CD8-positive, alpha-beta memory T cell (primary cell): ENCODE results near the gene JAKMIP2. TPM values are rescaled to one million over a fixed set of nuclear protein-coding genes. Genes with fewer than 3 reads are reported as not detected.

ENCODE experiments used
- CTCF ChIA-PET: fragments of 350-600 bp; sonication (Branson Sonifier 250); formaldehyde crosslinking; loops from one replicate; lab custom pipeline; 2021; ENCODE audit warnings: antibody characterized with exemption; lab: Charles Lee
- POLR2A ChIA-PET: fragments of 350-600 bp; sonication (Branson Sonifier 250); formaldehyde crosslinking; loops from one replicate; lab custom pipeline; 2021; ENCODE audit warnings: antibody characterized with exemption; lab: Charles Lee
- DNase-seq, 5 donors: peaks; one replicate each; pipeline versions ENCODE4 v3.0.0 to v3.0.0-alpha.2; 2020 to 2022; ENCODE audit warnings: mixed read lengths in 1 of 5
- H3K27ac ChIP-seq: one replicate; pipeline ENCODE4 v1.7.0; 2013; ENCODE audit warnings: low read depth, mild to moderate bottlenecking, low read length, moderate library complexity
- H3K27me3 ChIP-seq: 2 replicates; pipeline ENCODE4 v1.7.0; 2013; ENCODE audit warnings: low read length, mild to moderate bottlenecking; ENCODE audit not compliant: insufficient read depth, poor library complexity, severe bottlenecking
- H3K36me3 ChIP-seq: 2 replicates; pipeline ENCODE4 v1.7.0; 2013; ENCODE audit warnings: mild to moderate bottlenecking, low read length, moderate library complexity; ENCODE audit not compliant: insufficient read depth
- H3K4me1 ChIP-seq: 2 replicates; pipeline ENCODE4 v1.7.0; 2013; ENCODE audit warnings: mild to moderate bottlenecking, low read length, moderate library complexity; ENCODE audit not compliant: insufficient read depth
- H3K4me3 ChIP-seq: 2 replicates; pipeline ENCODE4 v1.7.0; 2013; ENCODE audit warnings: mild to moderate bottlenecking, low read length
- H3K9me3 ChIP-seq: 2 replicates; pipeline ENCODE4 v1.7.0; 2013; ENCODE audit warnings: mild to moderate bottlenecking, low read length
- H3K27ac Mint-ChIP-seq, 8 donors: one replicate each; pipeline ENCODE4 v1.8.0; 2020 to 2021; ENCODE audit warnings: mixed read lengths in 8 of 8, mild to moderate bottlenecking in 6 of 8, inconsistent platforms in 3 of 8, moderate library complexity in 3 of 8
- H3K27me3 Mint-ChIP-seq, 2 donors: one replicate each; pipeline ENCODE4 v1.8.0; 2020 to 2021; ENCODE audit warnings: mixed read lengths in 2 of 2, mild to moderate bottlenecking in 1 of 2, moderate library complexity in 1 of 2
- H3K36me3 Mint-ChIP-seq, 3 donors: one replicate each; pipeline ENCODE4 v1.8.0; 2020 to 2021; ENCODE audit warnings: mixed read lengths in 3 of 3, inconsistent platforms in 1 of 3, mild to moderate bottlenecking in 1 of 3
- H3K4me1 Mint-ChIP-seq, 3 donors: one replicate each; pipeline ENCODE4 v1.8.0; 2020 to 2021; ENCODE audit warnings: mixed read lengths in 3 of 3, inconsistent platforms in 1 of 3, mild to moderate bottlenecking in 1 of 3
- H3K4me3 Mint-ChIP-seq, 7 donors: one replicate each; pipeline ENCODE4 v1.8.0; 2020 to 2021; ENCODE audit warnings: mixed read lengths in 7 of 7, mild to moderate bottlenecking in 6 of 7, moderate library complexity in 4 of 7, inconsistent platforms in 2 of 7
- H3K9me3 Mint-ChIP-seq, 5 donors: one replicate each; pipeline ENCODE4 v1.8.0; 2020 to 2022; ENCODE audit warnings: mixed read lengths in 5 of 5, mild to moderate bottlenecking in 3 of 5, moderate library complexity in 2 of 5, inconsistent platforms in 1 of 5
- polyA plus RNA-seq: library from polyadenylated mRNA; unstranded; fragments of 300-500 nt; fragmentation: Illumina TruSeq; gene quantifications from one replicate; pipeline ENCODE4 v1.2.3, GENCODE V29; 2021
- total RNA-seq, 2 experiments: library from RNA; stranded (reverse); gene quantifications; one replicate each; pipeline ENCODE4 v1.2.3, GENCODE V29; 2021

JAKMIP2 gene
- total and polyA plus RNA-seq, 3 experiments from 2014 or later, result 1.8 to 6.3 (median 1.8) TPM

GRCh38 chr5:147658293-147658932 is 124.1 kb downstream of the JAKMIP2 start:
- ChIA-PET POLR2A (no interaction called here), CTCF (no interaction called here)
- peaks cover 31 to 40% (median 31%) of the 10 kb centered on the region in 3 donors for H3K36me3 Mint-ChIP-seq
- Histone ChIP-seq H3K36me3 (no peaks in the 10 kb centered on the region), H3K27me3 (no peaks in the 10 kb centered on the region), H3K4me3 (no peak overlapping the region), H3K27ac (no peak overlapping the region), H3K4me1 (no peaks in the 10 kb centered on the region), H3K9me3 (no peaks in the 10 kb centered on the region)
- peaks cover 5 to 20% (median 12%) of the 10 kb centered on the region in 5 donors for H3K9me3 Mint-ChIP-seq
- no peaks in the 10 kb centered on the region for H3K4me1 Mint-ChIP-seq
- H3K27me3 Mint-ChIP-seq, result peaks cover 0 to 1% of the 10 kb centered on the region in 2 donors
- H3K27ac Mint-ChIP-seq, result peak overlapping the region in 1 of 8 donors; percentile 33
- no peak overlapping the region for H3K4me3 Mint-ChIP-seq
- no peak for DNase-seq

GRCh38 chr5:147648597-147648996 is 133.9 kb downstream of the JAKMIP2 start:
- ChIA-PET CTCF (no interaction called here), POLR2A (no interaction called here)
- Mint-ChIP-seq H3K36me3 (peaks cover 0 to 32% (median 19%) of the 10 kb centered on the region in 3 donors), H3K4me1 (peaks cover 0 to 11% (median 3%) of the 10 kb centered on the region in 3 donors), H3K9me3 (no peaks in the 10 kb centered on the region), H3K4me3 (no peak overlapping the region), H3K27me3 (no peaks in the 10 kb centered on the region), H3K27ac (peak overlapping the region in 1 of 8 donors; percentile 85)
- Histone ChIP-seq H3K4me1 (no peaks in the 10 kb centered on the region), H3K9me3 (no peaks in the 10 kb centered on the region), H3K36me3 (no peaks in the 10 kb centered on the region), H3K4me3 (no peak overlapping the region), H3K27ac (no peak overlapping the region), H3K27me3 (no peaks in the 10 kb centered on the region)
- DNase-seq, result no peak

- no peak overlapping the region for H3K4me3 Mint-ChIP-seq
- ChIA-PET CTCF (no interaction called here), POLR2A (no interaction called here)
- H3K9me3 Mint-ChIP-seq, result no peaks in the 10 kb centered on the region
- Histone ChIP-seq H3K4me1 (no peaks in the 10 kb centered on the region), H3K27me3 (no peaks in the 10 kb centered on the region), H3K4me3 (no peak overlapping the region), H3K36me3 (no peaks in the 10 kb centered on the region), H3K9me3 (no peaks in the 10 kb centered on the region), H3K27ac (no peak overlapping the region)
- peaks cover 0 to 11% (median 3%) of the 10 kb centered on the region in 3 donors for H3K4me1 Mint-ChIP-seq
- H3K27ac Mint-ChIP-seq, result no peak overlapping the region
- H3K36me3 Mint-ChIP-seq, result peaks cover 0 to 60% (median 26%) of the 10 kb centered on the region in 3 donors
- no peak for DNase-seq
- H3K27me3 Mint-ChIP-seq, result no peaks in the 10 kb centered on the region
These were observed 137.3 kb downstream of the JAKMIP2 start for GRCh38 chr5:147645197-147645596.

- H3K36me3 Mint-ChIP-seq, result peaks cover 0 to 66% (median 27%) of the 10 kb centered on the region in 3 donors
- H3K27ac Mint-ChIP-seq, result no peak overlapping the region
- no peaks in the 10 kb centered on the region for H3K4me1 ChIP-seq
- ChIA-PET CTCF (no interaction called here), POLR2A (no interaction called here)
- H3K27me3 Mint-ChIP-seq, result no peaks in the 10 kb centered on the region
- no peaks in the 10 kb centered on the region for H3K27me3 ChIP-seq
- no peak overlapping the region for H3K27ac ChIP-seq
- H3K4me3 ChIP-seq, result no peak overlapping the region
- no peaks in the 10 kb centered on the region for H3K9me3 ChIP-seq
- no peak overlapping the region for H3K4me3 Mint-ChIP-seq
- H3K4me1 Mint-ChIP-seq, result peaks cover 0 to 11% (median 3%) of the 10 kb centered on the region in 3 donors
- H3K36me3 ChIP-seq, result no peaks in the 10 kb centered on the region
- no peaks in the 10 kb centered on the region for H3K9me3 Mint-ChIP-seq
- DNase-seq, result no peak
These were observed 138.1 kb downstream of the JAKMIP2 start for GRCh38 chr5:147644460-147644859.

GRCh38 chr5:147643142-147643541 is 139.4 kb downstream of the JAKMIP2 start:
- Histone ChIP-seq H3K4me1 (no peaks in the 10 kb centered on the region), H3K27ac (no peak overlapping the region), H3K36me3 (no peaks in the 10 kb centered on the region), H3K9me3 (no peaks in the 10 kb centered on the region), H3K4me3 (no peak overlapping the region), H3K27me3 (no peaks in the 10 kb centered on the region)
- H3K36me3 Mint-ChIP-seq, result peaks cover 0 to 71% (median 30%) of the 10 kb centered on the region in 3 donors
- peaks cover 0 to 5% (median 3%) of the 10 kb centered on the region in 3 donors for H3K4me1 Mint-ChIP-seq
- ChIA-PET POLR2A (no interaction called here), CTCF (no interaction called here)
- no peaks in the 10 kb centered on the region for H3K9me3 Mint-ChIP-seq
- no peak overlapping the region for H3K27ac Mint-ChIP-seq
- no peaks in the 10 kb centered on the region for H3K27me3 Mint-ChIP-seq
- DNase-seq, result no peak
- no peak overlapping the region for H3K4me3 Mint-ChIP-seq

GRCh38 chr5:147642666-147643065 is 139.9 kb downstream of the JAKMIP2 start:
- H3K4me3 Mint-ChIP-seq, result no peak overlapping the region
- H3K9me3 ChIP-seq, result no peaks in the 10 kb centered on the region
- DNase-seq, result no peak
- ChIA-PET CTCF (no interaction called here), POLR2A (no interaction called here)
- H3K27ac ChIP-seq, result no peak overlapping the region
- H3K4me1 Mint-ChIP-seq, result peaks cover 0 to under 1% (median 0%) of the 10 kb centered on the region in 3 donors
- H3K4me3 ChIP-seq, result no peak overlapping the region
- H3K9me3 Mint-ChIP-seq, result no peaks in the 10 kb centered on the region
- no peaks in the 10 kb centered on the region for H3K36me3 ChIP-seq
- no peaks in the 10 kb centered on the region for H3K27me3 Mint-ChIP-seq
- H3K27me3 ChIP-seq, result no peaks in the 10 kb centered on the region
- H3K4me1 ChIP-seq, result no peaks in the 10 kb centered on the region
- peaks cover 0 to 67% (median 26%) of the 10 kb centered on the region in 3 donors for H3K36me3 Mint-ChIP-seq
- no peak overlapping the region for H3K27ac Mint-ChIP-seq

- POLR2A ChIA-PET, result no interaction called here
These were observed 143.2 kb downstream of the JAKMIP2 start for GRCh38 chr5:147639321-147639720.

GRCh38 chr5:147636729-147636984 is 145.9 kb downstream of the JAKMIP2 start:
- Mint-ChIP-seq H3K4me1 (no peaks in the 10 kb centered on the region), H3K36me3 (peaks cover 0 to 52% (median 17%) of the 10 kb centered on the region in 3 donors), H3K27ac (no peak overlapping the region), H3K4me3 (no peak overlapping the region), H3K9me3 (no peaks in the 10 kb centered on the region), H3K27me3 (no peaks in the 10 kb centered on the region)
- no peaks in the 10 kb centered on the region for H3K4me1 ChIP-seq
- DNase-seq, result no peak
- no peaks in the 10 kb centered on the region for H3K36me3 ChIP-seq
- H3K9me3 ChIP-seq, result no peaks in the 10 kb centered on the region
- ChIA-PET POLR2A (interaction anchor here (0.7 kb wide), 1 partner anchor 8 kb away, joined by 7 read pairs; no protein-coding TSS in a partner anchor), CTCF (interaction anchor here (1.0 to 1.2 kb wide), 3 partner anchors 9 to 186 kb away, joined by 3 read pairs; no protein-coding TSS in a partner anchor)
- H3K27me3 ChIP-seq, result no peaks in the 10 kb centered on the region
- H3K4me3 ChIP-seq, result no peak overlapping the region
- H3K27ac ChIP-seq, result no peak overlapping the region

More at GRCh38 chr5:147639321-147639720, 143.2 kb downstream of the JAKMIP2 start:
- H3K4me1 Mint-ChIP-seq, result no peaks in the 10 kb centered on the region
- CTCF ChIA-PET, result interaction anchor here (1.1 kb wide), 1 partner anchor 11 kb away, joined by 4 read pairs; no protein-coding TSS in a partner anchor
- H3K4me3 Mint-ChIP-seq, result no peak overlapping the region
- DNase-seq, result no peak
- no peaks in the 10 kb centered on the region for H3K9me3 Mint-ChIP-seq
- no peaks in the 10 kb centered on the region for H3K27me3 Mint-ChIP-seq
- H3K27ac Mint-ChIP-seq, result no peak overlapping the region
- no peaks in the 10 kb centered on the region for H3K4me1 ChIP-seq
- no peaks in the 10 kb centered on the region for H3K9me3 ChIP-seq
- H3K27ac ChIP-seq, result no peak overlapping the region
- no peaks in the 10 kb centered on the region for H3K27me3 ChIP-seq
- no peak overlapping the region for H3K4me3 ChIP-seq
- no peaks in the 10 kb centered on the region for H3K36me3 ChIP-seq
- H3K36me3 Mint-ChIP-seq, result peaks cover 0 to 65% (median 27%) of the 10 kb centered on the region in 3 donors
